Measurements from ENCODE around the gene CD19.
"Not testable (repeated sequence)": the region's sequence is repeated elsewhere in the genome, so short reads cannot be mapped to it uniquely, and the experiment has no call there.

The CD19 gene

DNA sequence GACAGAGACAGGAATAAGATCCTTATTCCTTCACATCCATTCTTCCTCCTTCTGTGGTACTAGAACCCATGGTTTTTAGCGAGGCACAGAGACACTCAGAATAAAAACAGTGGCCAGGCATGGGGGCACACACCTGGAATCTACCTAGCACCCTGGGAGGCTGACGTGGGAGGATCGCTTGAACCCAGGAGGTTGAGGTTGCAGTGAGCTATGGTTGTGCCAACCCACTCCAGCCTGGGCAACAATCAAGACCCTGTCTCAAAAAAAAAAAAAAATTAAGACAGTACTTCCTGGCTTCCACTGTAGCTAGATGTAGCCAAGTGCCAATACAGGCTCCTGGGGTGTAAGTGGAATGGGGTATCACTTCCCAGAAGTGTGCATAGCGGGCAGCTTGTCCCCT lies 35.4 kb downstream of the CD19 start:
- Histone ChIP-seq H3K27ac (ENCODE audit: low read length) (no peak overlapping the region), H3K9me3 (ENCODE audit: control insufficient read depth in 1 of 2, low read length in 2 of 2) (no peaks in the 10 kb centered on the region), H3K36me3 (ENCODE audit: control insufficient read depth in 1 of 2, insufficient read depth in 2 of 2, low read length in 2 of 2) (peaks cover 21 to 33% of the 10 kb centered on the region in 2 donors), H3K27me3 (ENCODE audit: low read depth, low read length) (no peaks in the 10 kb centered on the region), H3K4me1 (ENCODE audit: control insufficient read depth in 1 of 2, insufficient read depth in 2 of 2, low read length in 2 of 2) (no peaks in the 10 kb centered on the region), H3K4me3 (ENCODE audit: low read depth in 1 of 2, low read length in 2 of 2) (no peak overlapping the region)

DNA sequence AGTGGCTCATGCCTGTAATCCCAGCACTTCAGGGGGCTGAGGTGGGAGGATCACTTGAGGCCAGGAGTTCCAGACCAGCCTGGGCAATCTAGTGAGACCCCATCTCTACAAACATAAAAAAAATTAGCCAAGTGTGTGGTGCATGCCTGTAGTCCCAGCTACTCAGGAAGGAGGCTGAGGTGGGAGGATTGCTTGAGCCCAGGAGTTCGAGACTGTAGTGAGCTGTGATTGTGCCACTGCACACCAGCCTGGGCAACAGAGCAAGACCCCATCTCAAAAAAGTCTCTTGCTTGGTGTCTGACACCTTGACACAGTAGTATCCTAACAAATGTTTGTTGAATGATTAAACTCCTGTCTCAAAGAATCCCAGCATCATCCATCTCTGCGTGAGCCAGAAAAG lies 37.9 kb downstream of the CD19 start:
- H3K27me3 ChIP-seq (ENCODE audit: low read depth, low read length); H3K27ac ChIP-seq (ENCODE audit: low read length); H3K4me1 ChIP-seq (ENCODE audit: control insufficient read depth in 1 of 2, insufficient read depth in 2 of 2, low read length in 2 of 2); H3K4me3 ChIP-seq (ENCODE audit: low read depth in 1 of 2, low read length in 2 of 2); H3K9me3 ChIP-seq (ENCODE audit: control insufficient read depth in 1 of 2, low read length in 2 of 2): not testable (repeated sequence)
- H3K36me3 ChIP-seq (ENCODE audit: control insufficient read depth in 1 of 2, insufficient read depth in 2 of 2, low read length in 2 of 2): peaks cover 3 to 12% of the 10 kb centered on the region in 2 donors

DNA sequence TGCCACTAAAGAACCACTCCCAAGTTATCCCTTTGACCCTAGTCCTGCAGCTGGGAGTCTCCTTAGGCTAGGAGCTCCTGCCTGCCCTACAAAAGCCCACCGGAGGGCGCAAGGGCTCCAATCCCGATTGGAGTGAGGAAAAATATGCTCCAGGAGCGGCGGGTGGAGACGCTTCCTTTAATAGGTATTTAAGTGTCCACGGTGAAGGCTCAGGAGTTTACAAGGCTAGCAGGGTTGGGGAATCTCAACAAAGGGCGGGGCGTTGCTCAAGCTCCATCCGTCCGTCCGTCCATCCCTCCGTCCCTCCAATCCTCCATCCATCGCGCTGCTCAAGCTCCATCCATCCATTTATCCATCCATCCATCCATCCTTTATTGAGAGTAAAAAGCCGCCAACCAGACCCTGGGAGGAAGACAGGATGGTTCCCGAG lies 42.3 kb downstream of the CD19 start:
- H3K4me1 ChIP-seq (ENCODE audit: control insufficient read depth in 1 of 2, insufficient read depth in 2 of 2, low read length in 2 of 2): peaks cover 4 to 25% of the 10 kb centered on the region in 2 donors
- H3K9me3 ChIP-seq (ENCODE audit: control insufficient read depth in 1 of 2, low read length in 2 of 2): no peaks in the 10 kb centered on the region
- H3K27me3 ChIP-seq (ENCODE audit: low read depth, low read length): no peaks in the 10 kb centered on the region
- peaks cover 5 to 20% of the 10 kb centered on the region in 2 donors for H3K36me3 ChIP-seq (ENCODE audit: control insufficient read depth in 1 of 2, insufficient read depth in 2 of 2, low read length in 2 of 2)
- peak overlapping the region; percentile 83 for H3K27ac ChIP-seq (ENCODE audit: low read length)
- H3K4me3 ChIP-seq (ENCODE audit: low read depth in 1 of 2, low read length in 2 of 2): peak overlapping the region; percentile 93 to 95

DNA sequence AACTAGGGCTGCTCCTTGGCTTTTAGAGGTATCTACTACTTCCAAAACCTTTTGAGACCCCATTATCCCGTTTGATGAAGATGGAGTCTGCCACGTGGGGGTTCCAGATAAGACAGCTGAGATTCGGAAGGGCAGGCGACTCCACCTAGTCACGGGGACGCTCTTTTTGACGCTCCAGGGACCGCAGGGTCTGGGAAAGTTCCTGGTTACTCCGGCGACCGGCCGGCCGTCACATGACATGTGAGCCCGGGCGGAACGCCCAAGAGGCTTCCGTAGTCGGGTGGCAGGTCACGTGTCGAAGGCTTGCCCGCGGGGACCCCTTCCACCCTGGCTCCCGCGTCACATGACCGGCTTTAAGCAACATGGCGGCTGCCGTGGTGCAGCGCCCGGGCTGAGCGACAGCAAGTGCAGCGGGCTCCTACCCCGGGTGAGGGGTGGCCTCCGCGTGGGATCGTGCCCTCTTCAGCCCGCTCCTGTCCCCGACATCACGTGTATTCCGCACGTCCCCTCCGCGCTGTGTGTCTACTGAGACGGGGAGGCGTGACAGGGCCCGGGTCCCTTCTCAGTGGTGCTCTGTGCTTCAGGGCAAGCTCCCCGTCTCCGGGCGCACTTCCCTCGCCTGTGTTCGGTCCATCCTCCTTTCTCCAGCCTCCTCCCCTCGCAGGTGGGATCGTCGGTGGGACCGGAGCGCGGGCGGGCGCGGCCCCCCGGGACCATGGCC lies 42.8 kb downstream of the CD19 start, which contains the start of gene SPNS1:
TSS of gene SPNS1 (plus strand) at position 342 of the 721 bp plus-strand sequence. CDS start at position 716, 374 bp downstream.
- Histone ChIP-seq H3K4me1 (ENCODE audit: control insufficient read depth in 1 of 2, insufficient read depth in 2 of 2, low read length in 2 of 2) (peaks cover 4 to 25% of the 10 kb centered on the region in 2 donors), H3K4me3 (ENCODE audit: low read depth in 1 of 2, low read length in 2 of 2) (peak within 1 kb of the TSS; percentile 93 to 95), H3K36me3 (ENCODE audit: control insufficient read depth in 1 of 2, insufficient read depth in 2 of 2, low read length in 2 of 2) (peaks cover 5 to 24% of the 10 kb centered on the region in 2 donors), H3K27ac (ENCODE audit: low read length) (peak within 1 kb of the TSS; percentile 83), H3K27me3 (ENCODE audit: low read depth, low read length) (no peaks in the 10 kb centered on the region), H3K9me3 (ENCODE audit: control insufficient read depth in 1 of 2, low read length in 2 of 2) (no peaks in the 10 kb centered on the region)

- Histone ChIP-seq H3K4me1 (ENCODE audit: control insufficient read depth in 1 of 2, insufficient read depth in 2 of 2, low read length in 2 of 2) (peaks cover 4 to 25% of the 10 kb centered on the region in 2 donors), H3K36me3 (ENCODE audit: control insufficient read depth in 1 of 2, insufficient read depth in 2 of 2, low read length in 2 of 2) (peaks cover 5 to 27% of the 10 kb centered on the region in 2 donors), H3K27me3 (ENCODE audit: low read depth, low read length) (no peaks in the 10 kb centered on the region), H3K27ac (ENCODE audit: low read length) (peak overlapping the region; percentile 60), H3K9me3 (ENCODE audit: control insufficient read depth in 1 of 2, low read length in 2 of 2) (no peaks in the 10 kb centered on the region), H3K4me3 (ENCODE audit: low read depth in 1 of 2, low read length in 2 of 2) (peak overlapping the region; percentile 93 to 95)
Observed at GRCh38 chr16:28975158-28975599, 43.4 kb downstream of the CD19 start.

- H3K36me3 ChIP-seq (ENCODE audit: control insufficient read depth in 1 of 2, insufficient read depth in 2 of 2, low read length in 2 of 2): peaks cover 20 to 54% of the 10 kb centered on the region in 2 donors
- H3K27me3 ChIP-seq (ENCODE audit: low read depth, low read length): no peaks in the 10 kb centered on the region
- no peak overlapping the region for H3K27ac ChIP-seq (ENCODE audit: low read length)
- H3K9me3 ChIP-seq (ENCODE audit: control insufficient read depth in 1 of 2, low read length in 2 of 2): peaks cover 0 to 4% of the 10 kb centered on the region in 2 donors
- H3K4me3 ChIP-seq (ENCODE audit: low read depth in 1 of 2, low read length in 2 of 2): no peak overlapping the region
- H3K4me1 ChIP-seq (ENCODE audit: control insufficient read depth in 1 of 2, insufficient read depth in 2 of 2, low read length in 2 of 2): peaks cover 4 to 25% of the 10 kb centered on the region in 2 donors
Observed at GRCh38 chr16:28977703-28978662, 46.2 kb downstream of the CD19 start.

- H3K4me3 ChIP-seq (ENCODE audit: low read depth in 1 of 2, low read length in 2 of 2); H3K27me3 ChIP-seq (ENCODE audit: low read depth, low read length): not testable (repeated sequence)
- H3K36me3 ChIP-seq (ENCODE audit: control insufficient read depth in 1 of 2, insufficient read depth in 2 of 2, low read length in 2 of 2): peaks cover 20 to 68% of the 10 kb centered on the region in 2 donors
Observed at GRCh38 chr16:28980330-28980729, 48.6 kb downstream of the CD19 start.

GRCh38 chr16:28980929-28981328 lies 49.2 kb downstream of the CD19 start:
- peaks cover 0 to 4% of the 10 kb centered on the region in 2 donors for H3K9me3 ChIP-seq (ENCODE audit: control insufficient read depth in 1 of 2, low read length in 2 of 2)
- peaks cover 20 to 72% of the 10 kb centered on the region in 2 donors for H3K36me3 ChIP-seq (ENCODE audit: control insufficient read depth in 1 of 2, insufficient read depth in 2 of 2, low read length in 2 of 2)
- H3K4me1 ChIP-seq (ENCODE audit: control insufficient read depth in 1 of 2, insufficient read depth in 2 of 2, low read length in 2 of 2): peaks cover 0 to 9% of the 10 kb centered on the region in 2 donors
- H3K27me3 ChIP-seq (ENCODE audit: low read depth, low read length): no peaks in the 10 kb centered on the region
- no peak overlapping the region for H3K27ac ChIP-seq (ENCODE audit: low read length)
- H3K4me3 ChIP-seq (ENCODE audit: low read depth in 1 of 2, low read length in 2 of 2): no peak overlapping the region

More at GRCh38 chr16:28980330-28980729, 48.6 kb downstream of the CD19 start:
- not testable (repeated sequence) for H3K9me3 ChIP-seq (ENCODE audit: control insufficient read depth in 1 of 2, low read length in 2 of 2); H3K27ac ChIP-seq (ENCODE audit: low read length)
- H3K4me1 ChIP-seq (ENCODE audit: control insufficient read depth in 1 of 2, insufficient read depth in 2 of 2, low read length in 2 of 2): peaks cover 4 to 15% of the 10 kb centered on the region in 2 donors

- no peak overlapping the region for H3K27ac ChIP-seq (ENCODE audit: low read length)
- peaks cover 0 to 4% of the 10 kb centered on the region in 2 donors for H3K9me3 ChIP-seq (ENCODE audit: control insufficient read depth in 1 of 2, low read length in 2 of 2)
- H3K36me3 ChIP-seq (ENCODE audit: control insufficient read depth in 1 of 2, insufficient read depth in 2 of 2, low read length in 2 of 2): peaks cover 20 to 78% of the 10 kb centered on the region in 2 donors
- no peak overlapping the region for H3K4me3 ChIP-seq (ENCODE audit: low read depth in 1 of 2, low read length in 2 of 2)
- no peaks in the 10 kb centered on the region for H3K27me3 ChIP-seq (ENCODE audit: low read depth, low read length)
- H3K4me1 ChIP-seq (ENCODE audit: control insufficient read depth in 1 of 2, insufficient read depth in 2 of 2, low read length in 2 of 2): peaks cover 0 to 3% of the 10 kb centered on the region in 2 donors
Observed at GRCh38 chr16:28981517-28981916, 49.7 kb downstream of the CD19 start.

DNA sequence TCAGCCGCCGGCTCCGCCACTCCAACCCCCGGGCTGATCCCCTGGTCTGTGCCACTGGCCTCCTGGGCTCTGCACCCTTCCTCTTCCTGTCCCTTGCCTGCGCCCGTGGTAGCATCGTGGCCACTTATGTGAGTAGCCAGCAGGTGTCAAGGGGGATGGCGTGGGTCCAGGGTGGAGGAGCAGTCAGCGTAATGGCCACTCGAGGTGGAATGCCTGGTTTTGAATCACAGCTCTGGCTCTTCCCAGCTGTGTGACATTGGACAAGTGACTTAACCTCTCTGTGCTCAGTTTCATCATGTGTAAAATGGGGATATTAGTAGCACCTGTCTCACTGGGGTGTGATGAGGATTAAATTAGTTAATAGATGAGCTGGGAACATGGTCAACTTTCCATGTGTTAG lies 50.6 kb downstream of the CD19 start:
- no peaks in the 10 kb centered on the region for H3K4me1 ChIP-seq (ENCODE audit: control insufficient read depth in 1 of 2, insufficient read depth in 2 of 2, low read length in 2 of 2)
- H3K27ac ChIP-seq (ENCODE audit: low read length): no peak overlapping the region
- H3K9me3 ChIP-seq (ENCODE audit: control insufficient read depth in 1 of 2, low read length in 2 of 2): peaks cover 4% of the 10 kb centered on the region in 2 donors
- H3K4me3 ChIP-seq (ENCODE audit: low read depth in 1 of 2, low read length in 2 of 2): no peak overlapping the region
- H3K36me3 ChIP-seq (ENCODE audit: control insufficient read depth in 1 of 2, insufficient read depth in 2 of 2, low read length in 2 of 2): peaks cover 20 to 86% of the 10 kb centered on the region in 2 donors
- no peaks in the 10 kb centered on the region for H3K27me3 ChIP-seq (ENCODE audit: low read depth, low read length)

DNA sequence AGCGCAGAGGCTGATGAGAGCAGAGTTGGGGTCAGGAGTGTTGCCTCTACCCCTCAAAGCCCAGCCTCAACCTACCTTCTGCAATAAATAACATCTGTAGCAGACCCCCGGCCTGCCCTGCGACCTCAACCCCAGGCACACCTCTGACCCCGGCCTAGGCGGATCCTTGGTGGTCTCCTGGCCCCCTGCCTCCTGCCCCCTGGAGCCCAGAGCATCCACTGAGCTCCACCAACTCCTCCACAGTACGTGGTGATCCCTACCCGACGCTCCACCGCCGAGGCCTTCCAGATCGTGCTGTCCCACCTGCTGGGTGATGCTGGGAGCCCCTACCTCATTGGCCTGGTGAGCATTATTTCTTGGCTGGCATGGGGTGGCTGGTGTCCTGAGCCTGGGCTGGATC lies 51.2 kb downstream of the CD19 start:
- Histone ChIP-seq H3K36me3 (ENCODE audit: control insufficient read depth in 1 of 2, insufficient read depth in 2 of 2, low read length in 2 of 2) (peaks cover 20 to 83% of the 10 kb centered on the region in 2 donors), H3K9me3 (ENCODE audit: control insufficient read depth in 1 of 2, low read length in 2 of 2) (peaks cover 4% of the 10 kb centered on the region in 2 donors), H3K4me3 (ENCODE audit: low read depth in 1 of 2, low read length in 2 of 2) (no peak overlapping the region), H3K4me1 (ENCODE audit: control insufficient read depth in 1 of 2, insufficient read depth in 2 of 2, low read length in 2 of 2) (no peaks in the 10 kb centered on the region), H3K27ac (ENCODE audit: low read length) (no peak overlapping the region), H3K27me3 (ENCODE audit: low read depth, low read length) (no peaks in the 10 kb centered on the region)

All from muscle layer of duodenum (tissue), 2 donors.